Sigmoid colon (tissue), 7 donors: Measurements from ENCODE around the gene ADO. TPM values are rescaled to one million over a fixed set of nuclear protein-coding genes. Genes with fewer than 3 reads are reported as not detected.
"Not testable (repeated sequence)": the region's sequence is repeated elsewhere in the genome, so short reads cannot be mapped to it uniquely, and the experiment has no call there.

ENCODE experiments used
- DNase-seq: peaks from one replicate; pipeline ENCODE4 v3.0.0-alpha.2; 2019
- H3K27ac ChIP-seq, 4 donors: fragments of 200-600 bp; sonication (generic); one replicate each; pipeline ENCODE4 v1.5.1; 2016 to 2019; ENCODE audit warnings: mild to moderate bottlenecking in 1 of 4
- H3K27me3 ChIP-seq, 3 donors: fragments of 200-600 bp; sonication (generic); one replicate each; pipeline ENCODE4 v1.5.1; 2019; ENCODE audit warnings: mild to moderate bottlenecking in 1 of 3
- H3K36me3 ChIP-seq, 4 donors: fragments of 200-600 bp; sonication (generic); one replicate each; pipeline ENCODE4 v1.5.1; 2016 to 2019
- H3K4me1 ChIP-seq, 4 donors: fragments of 200-600 bp; sonication (generic); one replicate each; pipeline ENCODE4 v1.5.1; 2017 to 2019
- H3K4me3 ChIP-seq, 4 donors: fragments of 200-600 bp; sonication (generic); one replicate each; pipeline ENCODE4 v1.5.1; 2017 to 2019; ENCODE audit warnings: mild to moderate bottlenecking in 2 of 4, moderate library complexity in 1 of 4
- H3K9me3 ChIP-seq, 4 donors: fragments of 200-600 bp in 3 of 4; sonication (generic) in 3 of 4; one replicate each; pipeline versions ENCODE4 v1.5.1 to v1.6.1; 2013 to 2019
- CTCF ChIP-seq, 4 experiments: fragments of 450-650 bp in 3 of 4; fragments of 200-600 bp in 1 of 4; IDR thresholded peaks; one replicate each; pipeline ENCODE4 v1.5.1; 2016 to 2019; ENCODE audit warnings: antibody characterized with exemption in 4 of 4, mild to moderate bottlenecking in 3 of 4, moderate library complexity in 2 of 4
- EP300 ChIP-seq, 4 donors: sonication (generic); formaldehyde crosslinking; IDR thresholded peaks; one replicate each; pipeline ENCODE4 v1.6.1; 2017; ENCODE audit warnings: antibody characterized with exemption in 4 of 4
- POLR2A ChIP-seq, 2 donors: fragments of 450-650 bp; IDR thresholded peaks; one replicate each; pipeline ENCODE4 v1.6.1; 2016; ENCODE audit warnings: antibody characterized with exemption in 2 of 2, mild to moderate bottlenecking in 2 of 2, moderate library complexity in 2 of 2
- POLR2AphosphoS5 ChIP-seq, 4 donors: sonication (generic); formaldehyde crosslinking; IDR thresholded peaks; one replicate each; pipeline ENCODE4 v1.6.1; 2017; ENCODE audit warnings: antibody characterized with exemption in 4 of 4
- WGBS, 2 donors: extraction: QIAGEN DNeasy Blood & Tissue Kit; methylation state at CpG; one replicate each; pipeline ENCODE4 v1.1.7; 2013; 5-methylcytosine and 5-hydroxymethylcytosine counted together
- intact Hi-C: fragments of 100-400 bp; cut with DNase I; formaldehyde crosslinking; loops from one replicate; pipeline ENCODE4 v1.15.1; 2023
- polyA plus RNA-seq, 3 donors: library from polyadenylated mRNA; stranded (reverse); fragments of 200-250 nt; gene quantifications; one replicate each; pipeline ENCODE4 v1.2.3, GENCODE V29; 2013
- total RNA-seq, 4 donors: library from RNA; depleted of rRNA; stranded (reverse); fragments of >200 nt; gene quantifications; one replicate each; pipeline ENCODE4 v1.1.0, GENCODE V29; 2016
- donor health status: healthy with polysubstance abuse.
- donor health status: Bipolar disorder and iron deficiency.
- donor health status: healthy.

The ADO gene
- total and polyA plus RNA-seq, 7 donors, result 5.4 to 18.9 (median 13.0) TPM

GRCh38 chr10:62769574-62770242 lies 34.8 kb upstream of the ADO start:
- no peak for DNase-seq
- no peaks in the 10 kb centered on the region for H3K27me3 ChIP-seq
- H3K27ac ChIP-seq, result no peak overlapping the region
- no peaks in the 10 kb centered on the region for H3K36me3 ChIP-seq
- H3K4me1 ChIP-seq, result no peaks in the 10 kb centered on the region
- no peak overlapping the region for H3K4me3 ChIP-seq
- no peak for TF ChIP-seq EP300 (IDR thresholded peaks at IDR 0.05)
- TF ChIP-seq POLR2AphosphoS5 (IDR thresholded peaks at IDR 0.05), result no peak
- no peak for TF ChIP-seq CTCF (IDR thresholded peaks at IDR 0.05)
- TF ChIP-seq POLR2A (IDR thresholded peaks at IDR 0.05), result no peak
- no peaks in the 10 kb centered on the region for H3K9me3 ChIP-seq
- WGBS, 2 donors, result 88 to 95% methylated on average over 1 of the region's 1 CpG
- intact Hi-C loops, result no loop called here

- Histone ChIP-seq H3K27me3 (no peaks in the 10 kb centered on the region), H3K9me3 (no peaks in the 10 kb centered on the region), H3K4me1 (no peaks in the 10 kb centered on the region), H3K27ac (no peak overlapping the region), H3K4me3 (no peak overlapping the region), H3K36me3 (no peaks in the 10 kb centered on the region)
- no peak for DNase-seq
- intact Hi-C loops, result no loop called here
- no peak for TF ChIP-seq CTCF (IDR thresholded peaks at IDR 0.05)
- TF ChIP-seq EP300 (IDR thresholded peaks at IDR 0.05), result no peak
- TF ChIP-seq POLR2AphosphoS5 (IDR thresholded peaks at IDR 0.05), result no peak
- no peak for TF ChIP-seq POLR2A (IDR thresholded peaks at IDR 0.05)
- 66 to 82% methylated on average over 7 of the region's 7 CpGs for WGBS, 2 donors
Observed at GRCh38 chr10:62772186-62772974, 32.1 kb upstream of the ADO start.

- TF ChIP-seq CTCF (IDR thresholded peaks at IDR 0.05) (no peak), EP300 (IDR thresholded peaks at IDR 0.05) (no peak), POLR2AphosphoS5 (IDR thresholded peaks at IDR 0.05) (no peak), POLR2A (IDR thresholded peaks at IDR 0.05) (no peak)
- intact Hi-C loops, result no loop called here
- Histone ChIP-seq H3K4me1 (no peaks in the 10 kb centered on the region), H3K27ac (no peak overlapping the region), H3K36me3 (no peaks in the 10 kb centered on the region), H3K9me3 (no peaks in the 10 kb centered on the region), H3K27me3 (no peaks in the 10 kb centered on the region), H3K4me3 (no peak overlapping the region)
- no peak for DNase-seq
- WGBS, 2 donors, result 88 to 95% methylated on average over 2 of the region's 2 CpGs
Observed at GRCh38 chr10:62778125-62778524, 26.4 kb upstream of the ADO start.

GRCh38 chr10:62779487-62780248 lies 24.9 kb upstream of the ADO start:
- DNase-seq, result no peak
- Histone ChIP-seq H3K36me3 (no peaks in the 10 kb centered on the region), H3K4me1 (no peaks in the 10 kb centered on the region), H3K4me3 (no peak overlapping the region), H3K9me3 (no peaks in the 10 kb centered on the region), H3K27me3 (no peaks in the 10 kb centered on the region), H3K27ac (no peak overlapping the region)
- intact Hi-C loops, result no loop called here
- TF ChIP-seq EP300 (IDR thresholded peaks at IDR 0.05), result no peak
- TF ChIP-seq POLR2AphosphoS5 (IDR thresholded peaks at IDR 0.05), result no peak
- no peak for TF ChIP-seq CTCF (IDR thresholded peaks at IDR 0.05)
- no peak for TF ChIP-seq POLR2A (IDR thresholded peaks at IDR 0.05)
- 80 to 81% methylated on average over 5 of the region's 5 CpGs for WGBS, 2 donors

GRCh38 chr10:62784537-62784936 lies 20.0 kb upstream of the ADO start:
- DNase-seq, H3K27ac ChIP-seq, H3K36me3 ChIP-seq, H3K4me3 ChIP-seq, intact Hi-C loops, H3K4me1 ChIP-seq, H3K27me3 ChIP-seq, H3K9me3 ChIP-seq: not testable (repeated sequence)
- 90 to 98% methylated on average over 3 of the region's 3 CpGs for WGBS, 2 donors

- WGBS, 2 donors, result 58 to 83% methylated on average over 2 of the region's 2 CpGs
- H3K9me3 ChIP-seq, H3K4me1 ChIP-seq, H3K27ac ChIP-seq, H3K4me3 ChIP-seq, H3K36me3 ChIP-seq, H3K27me3 ChIP-seq, intact Hi-C loops, DNase-seq: not testable (repeated sequence)
Observed at GRCh38 chr10:62788285-62788684, 16.2 kb upstream of the ADO start.
